Endothelial cell of umbilical vein (primary cell): ENCODE results near the gene MRPS35. TPM values are rescaled to one million over a fixed set of nuclear protein-coding genes. Genes with fewer than 3 reads are reported as not detected.

Experiments used
- BruUV-seq: library from RNA; stranded (reverse); fragments of 400-500 nt; replicated peaks from 2 replicates; lab custom pipeline; 2021; lab: Mats Ljungman, UMichigan
- CTCF ChIA-PET: fragments of 300-600, 350-600 bp; sonication (Branson Sonifier 250); formaldehyde crosslinking; loops from one replicate; lab custom pipeline; 2021; ENCODE audit warnings: antibody characterized with exemption, inconsistent platforms; lab: Charles Lee
- POLR2A ChIA-PET: fragments of 300-600, 350-600 bp; sonication (Branson Sonifier 250); formaldehyde crosslinking; loops from one replicate; lab custom pipeline; 2021; ENCODE audit warnings: antibody characterized with exemption, inconsistent platforms; lab: Charles Lee
- DNase-seq: peaks from one replicate; pipeline ENCODE4 v3.0.0-alpha.2; 2011; ENCODE audit warnings: low read depth, low spot score
- FAIRE-seq: peaks from 2 replicates; lab custom pipeline; 2011; peaks lifted over from hg19 to GRCh38; lab: Jason Lieb, UNC
- H2AFZ ChIP-seq: 2 replicates; pipeline ENCODE4 v1.6.0; 2012; ENCODE audit warnings: low read depth, low read length, control low read depth, inconsistent platforms
- H3K27ac ChIP-seq: 2 replicates; pipeline ENCODE4 v1.5.1; 2011; ENCODE audit warnings: low read depth, mild to moderate bottlenecking, control low read depth, low read length, moderate library complexity; ENCODE audit not compliant: insufficient read depth
- H3K27me3 ChIP-seq, 2 experiments: 2 replicates each; pipeline versions ENCODE4 v1.6.0 to v1.6.1; 2011; ENCODE audit warnings: low read length in 2 of 2, mixed read lengths in 1 of 2; ENCODE audit not compliant: control insufficient read depth in 2 of 2, insufficient read depth in 2 of 2
- H3K36me3 ChIP-seq, 2 experiments: 2 replicates in 1 of 2; 3 replicates in 1 of 2; pipeline ENCODE4 v1.5.1; 2011; ENCODE audit warnings: low read length in 2 of 2, mild to moderate bottlenecking in 1 of 2, moderate library complexity in 1 of 2; ENCODE audit not compliant: control insufficient read depth in 2 of 2, insufficient read depth in 2 of 2; ENCODE audit errors: extremely low read depth in 1 of 2
- H3K4me1 ChIP-seq: 3 replicates; pipeline ENCODE4 v1.5.1; 2011; ENCODE audit warnings: mild to moderate bottlenecking, low read length; ENCODE audit not compliant: control insufficient read depth, insufficient read depth; ENCODE audit errors: extremely low read depth
- H3K4me2 ChIP-seq: 2 replicates; pipeline ENCODE4 v1.6.1; 2011; ENCODE audit warnings: low read length, control low read depth, mixed read lengths; ENCODE audit not compliant: insufficient read depth
- H3K4me3 ChIP-seq, 3 experiments: fragments of 200-600 bp in 1 of 3; sonication (generic), shearing (Covaris generic) in 1 of 3; replicated peaks in 1 of 3; 2 replicates each; pipeline ENCODE4 v1.5.1; 2011 to 2016; ENCODE audit warnings: control low read depth in 3 of 3, low read length in 3 of 3, mild to moderate bottlenecking in 2 of 3, inconsistent platforms in 1 of 3, low read depth in 1 of 3, moderate library complexity in 1 of 3; ENCODE audit not compliant: insufficient read depth in 1 of 3
- H3K79me2 ChIP-seq: 2 replicates; pipeline ENCODE4 v1.6.0; 2012; ENCODE audit warnings: low read length, inconsistent platforms; ENCODE audit not compliant: control insufficient read depth, insufficient read depth
- H3K9ac ChIP-seq: replicated peaks from 2 replicates; pipeline ENCODE3; 2011; ENCODE audit warnings: low read length, control low read depth; ENCODE audit not compliant: insufficient read depth; ENCODE audit errors: extremely low read depth
- H3K9me1 ChIP-seq: replicated peaks from 3 replicates; pipeline ENCODE4 v1.6.0; 2011; ENCODE audit warnings: mild to moderate bottlenecking, low read length; ENCODE audit not compliant: control insufficient read depth, insufficient read depth; ENCODE audit errors: extremely low read depth
- H3K9me3 ChIP-seq: replicated peaks from 2 replicates; pipeline ENCODE4 v1.5.1; 2012; ENCODE audit warnings: low read length, inconsistent platforms; ENCODE audit not compliant: control insufficient read depth, insufficient read depth
- H4K20me1 ChIP-seq: replicated peaks from 2 replicates; pipeline ENCODE3; 2011; ENCODE audit warnings: mild to moderate bottlenecking, low read length; ENCODE audit not compliant: control insufficient read depth, insufficient read depth; ENCODE audit errors: extremely low read depth
- CTCF ChIP-seq, 2 donors: IDR thresholded peaks; 1 replicate in 1 of 2; 2 replicates in 1 of 2; pipeline ENCODE4 v1.5.1; 2011; ENCODE audit warnings: low read length in 2 of 2, mild to moderate bottlenecking in 2 of 2, moderate library complexity in 2 of 2, control low read depth in 1 of 2, inconsistent platforms in 1 of 2, low read depth in 1 of 2; ENCODE audit not compliant: insufficient read depth in 1 of 2; ENCODE audit errors: extremely low read depth in 1 of 2
- EZH2 ChIP-seq: IDR thresholded peaks from 2 replicates; pipeline ENCODE4 v1.6.1; 2012; ENCODE audit warnings: borderline replicate concordance, low read depth, mild to moderate bottlenecking, moderate library complexity, low read length, inconsistent platforms; ENCODE audit not compliant: severe bottlenecking
- FOS ChIP-seq: IDR thresholded peaks from 2 replicates; pipeline ENCODE4 v1.6.1; 2011; ENCODE audit warnings: mild to moderate bottlenecking, low read length, moderate library complexity, borderline replicate concordance; ENCODE audit not compliant: insufficient read depth
- GATA2 ChIP-seq: IDR thresholded peaks from 2 replicates; pipeline ENCODE4 v1.7.0; 2011; ENCODE audit warnings: low read depth, mild to moderate bottlenecking, moderate library complexity, mixed read lengths, low read length; ENCODE audit not compliant: insufficient read length, insufficient read depth
- JUN ChIP-seq: IDR thresholded peaks from 2 replicates; pipeline ENCODE4 v1.6.1; 2011; ENCODE audit warnings: borderline replicate concordance, low read depth; ENCODE audit not compliant: insufficient read length, insufficient read depth
- MYC ChIP-seq: IDR thresholded peaks from one replicate; pipeline ENCODE4 v1.6.1; 2011; ENCODE audit warnings: mild to moderate bottlenecking, low read depth, low read length
- POLR2A ChIP-seq: IDR thresholded peaks from 2 replicates; pipeline ENCODE4 v1.6.1; 2012; ENCODE audit warnings: low read depth, mild to moderate bottlenecking, control low read depth, low read length
- POLR2AphosphoS5 ChIP-seq: IDR thresholded peaks from 2 replicates; pipeline ENCODE4 v1.6.1; 2012; ENCODE audit warnings: low read depth, mild to moderate bottlenecking, control low read depth, low read length, moderate library complexity; ENCODE audit not compliant: insufficient read depth
- dilution Hi-C: fragments of 300-500 bp; cut with MboI; formaldehyde crosslinking; loops from one replicate; pipeline ENCODE4 v1.15.0; 2019; ENCODE audit warnings: low sequenced_read_pairs; ENCODE audit not compliant: extremely low pct_ligation_motif_present
- intact Hi-C: fragments of 100-400 bp; cut with micrococcal nuclease; formaldehyde crosslinking; loops from one replicate; pipeline ENCODE4 v1.10.0; 2022
- polyA plus RNA-seq, 4 experiments: library from polyadenylated mRNA; depleted of rRNA in 3 of 4; stranded (reverse) in 3 of 4; unstranded in 1 of 4; fragments of >200 nt; gene quantifications; 2 replicates each; pipeline versions ENCODE4 v1.2.1 to v1.2.3, GENCODE V29; 2011 to 2012; ENCODE audit warnings: missing spikeins in 1 of 4
- total RNA-seq: library from RNA; stranded (reverse); gene quantifications from 2 replicates; pipeline ENCODE4 v1.2.3, GENCODE V29; 2021
- TF ChIP-seq, protein P1 (sequence below): IDR thresholded peaks from 2 replicates; pipeline ENCODE4 v1.6.1; 2011; ENCODE audit not compliant: insufficient read depth, insufficient read length

Gene MRPS35
- total and polyA plus RNA-seq, 2 donors (not counting 3 experiments of a cell fraction or from before 2014, with no cell fraction given): 22.7 to 38.6 TPM

GRCh38 chr12:27672051-27672450 lies 38.6 kb upstream of the MRPS35 start:
- POLR2A ChIA-PET: no interaction called here
- FAIRE-seq: no peak

More at GRCh38 chr12:27672051-27672450, 38.6 kb upstream of the MRPS35 start:
- H3K27ac ChIP-seq: no peak overlapping the region
- H3K9me1 ChIP-seq: no peaks in the 10 kb centered on the region
- H4K20me1 ChIP-seq: no peaks in the 10 kb centered on the region
- H3K4me2 ChIP-seq: no peak overlapping the region
- H3K9me3 ChIP-seq: no peaks in the 10 kb centered on the region
- H3K36me3 ChIP-seq: peaks cover 23 to 25% of the 10 kb centered on the region in 2 experiments
- no TSS peak for BruUV-seq
- H3K79me2 ChIP-seq: no peaks in the 10 kb centered on the region
- H2AFZ ChIP-seq: no peak overlapping the region
- H3K4me1 ChIP-seq: no peaks in the 10 kb centered on the region
- TF ChIP-seq EZH2 (no peak), GATA2 (no peak), FOS (no peak), JUN (no peak), CTCF (IDR thresholded peaks at IDR 0.05; ENCODE audit: extremely low read depth in 1 of 2, insufficient read depth in 1 of 2, low read depth in 1 of 2, low read length in 2 of 2) (no peak), POLR2AphosphoS5 (no peak), POLR2A (no peak), MYC (no peak)
- TF ChIP-seq, protein P1, sequence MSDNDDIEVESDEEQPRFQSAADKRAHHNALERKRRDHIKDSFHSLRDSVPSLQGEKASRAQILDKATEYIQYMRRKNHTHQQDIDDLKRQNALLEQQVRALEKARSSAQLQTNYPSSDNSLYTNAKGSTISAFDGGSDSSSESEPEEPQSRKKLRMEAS: no peak
- no peak overlapping the region for H3K4me3 ChIP-seq
- dilution Hi-C loops (no loop called here), intact Hi-C loops (no loop called here)
- no peak for DNase-seq
- CTCF ChIA-PET: interaction anchor here (1.3 kb wide), 1 partner anchor 247 kb away, joined by 4 read pairs; no protein-coding TSS in a partner anchor
- no peak overlapping the region for H3K9ac ChIP-seq
- no peaks in the 10 kb centered on the region for H3K27me3 ChIP-seq
